Ascending aorta (tissue), 2 donors: ENCODE results near the gene TAS1R2. TPM values are rescaled to one million over a fixed set of nuclear protein-coding genes. Genes with fewer than 3 reads are reported as not detected.
A peak's percentile ranks its signal among the peaks of the same experiment; 100 is the strongest.

Experiments used
- DNase-seq, 2 donors: peaks; one replicate each; pipeline ENCODE4 v3.0.0-alpha.2; 2019; ENCODE audit warnings: low spot score in 2 of 2
- H3K27ac ChIP-seq, 2 donors: fragments of 200-600 bp; sonication (generic); one replicate each; pipeline ENCODE4 v1.5.1; 2016 to 2017; ENCODE audit warnings: mild to moderate bottlenecking in 1 of 2
- H3K27me3 ChIP-seq: fragments of 200-600 bp; sonication (generic); one replicate; pipeline ENCODE4 v1.5.1; 2017
- H3K36me3 ChIP-seq, 2 donors: fragments of 200-600 bp; sonication (generic); one replicate each; pipeline ENCODE4 v1.5.1; 2016
- H3K4me1 ChIP-seq, 2 donors: fragments of 200-600 bp; sonication (generic); one replicate each; pipeline ENCODE4 v1.5.1; 2016 to 2017; ENCODE audit warnings: mild to moderate bottlenecking in 1 of 2
- H3K4me3 ChIP-seq, 2 donors: fragments of 200-600 bp; sonication (generic); one replicate each; pipeline ENCODE4 v1.5.1; 2016 to 2017; ENCODE audit warnings: mild to moderate bottlenecking in 1 of 2
- H3K9me3 ChIP-seq, 2 donors: fragments of 200-600 bp; sonication (generic); one replicate each; pipeline ENCODE4 v1.5.1; 2016
- CTCF ChIP-seq, 3 experiments: fragments of 200-600 bp in 2 of 3; fragments of 450-650 bp in 1 of 3; sonication (generic) in 2 of 3; IDR thresholded peaks; one replicate each; pipeline ENCODE4 v1.5.1; 2016 to 2019; ENCODE audit warnings: antibody characterized with exemption in 3 of 3, mild to moderate bottlenecking in 1 of 3, moderate library complexity in 1 of 3
- intact Hi-C: fragments of 100-400 bp; cut with DNase I; formaldehyde crosslinking; loops from one replicate; pipeline ENCODE4 v1.15.1; 2023
- total RNA-seq: library from RNA; depleted of rRNA; stranded (reverse); fragments of >200 nt; gene quantifications from one replicate; pipeline ENCODE4 v1.1.0, GENCODE V29; 2016

Gene TAS1R2
- total RNA-seq, 1 donor from 2014 or later, result not detected

GRCh38 chr1:18902523-18903290, 43.2 kb upstream of the TAS1R2 start, which contains the start of gene ALDH4A1:
Gene ALDH4A1, minus strand, starts transcription at chr1:18902555. Its CDS starts 32 bp downstream, at chr1:18902523.
- no peaks in the 10 kb centered on the region for H3K27me3 ChIP-seq
- peaks cover 9 to 19% of the 10 kb centered on the region in 2 donors for H3K4me1 ChIP-seq
- no peak for TF ChIP-seq CTCF (IDR thresholded peaks at IDR 0.05)
- H3K36me3 ChIP-seq, result peaks cover 0 to 4% of the 10 kb centered on the region in 2 donors
- peak within 1 kb of the TSS; percentile 78 to 87 for H3K27ac ChIP-seq
- H3K4me3 ChIP-seq, result peak within 1 kb of the TSS; percentile 76 to 80
- intact Hi-C loops, result loop anchor here (1.0 to 5.0 kb wide), 4 partner anchors 24 to 305 kb away; partner anchors contain the start of gene IFFO2
- peak; percentile 97 to 99 for DNase-seq
- no peaks in the 10 kb centered on the region for H3K9me3 ChIP-seq

- Histone ChIP-seq H3K27ac (peak overlapping the region; percentile 78 to 87), H3K9me3 (no peaks in the 10 kb centered on the region), H3K36me3 (peaks cover 0 to 4% of the 10 kb centered on the region in 2 donors), H3K4me3 (peak overlapping the region; percentile 76 to 80), H3K4me1 (peaks cover 6 to 12% of the 10 kb centered on the region in 2 donors), H3K27me3 (no peaks in the 10 kb centered on the region)
- intact Hi-C loops, result loop anchor here (1.0 to 5.0 kb wide), 4 partner anchors 24 to 305 kb away; partner anchors contain the start of gene IFFO2
- TF ChIP-seq CTCF (IDR thresholded peaks at IDR 0.05), result no peak
- no peak for DNase-seq
These were observed 42.6 kb upstream of the TAS1R2 start for GRCh38 chr1:18901952-18902522.

GRCh38 chr1:18901147-18901951, 41.9 kb upstream of the TAS1R2 start:
- Histone ChIP-seq H3K4me3 (peak overlapping the region; percentile 76 to 80), H3K36me3 (peaks cover 0 to under 1% of the 10 kb centered on the region in 2 donors), H3K27me3 (no peaks in the 10 kb centered on the region), H3K27ac (peak overlapping the region in 1 of 2 donors; percentile 78), H3K9me3 (no peaks in the 10 kb centered on the region), H3K4me1 (peaks cover 6 to 9% of the 10 kb centered on the region in 2 donors)
- intact Hi-C loops, result loop anchor here (5.0 kb wide), 1 partner anchor 306 kb away; no protein-coding TSS in a partner anchor
- TF ChIP-seq CTCF (IDR thresholded peaks at IDR 0.05), result no peak
- no peak for DNase-seq

- no peaks in the 10 kb centered on the region for H3K9me3 ChIP-seq
- intact Hi-C loops, result loop anchor here (5.0 kb wide), 1 partner anchor 307 kb away; no protein-coding TSS in a partner anchor
- H3K4me3 ChIP-seq, result no peak overlapping the region
- peaks cover 6 to 9% of the 10 kb centered on the region in 2 donors for H3K4me1 ChIP-seq
- no peak for TF ChIP-seq CTCF (IDR thresholded peaks at IDR 0.05)
- H3K27me3 ChIP-seq, result no peaks in the 10 kb centered on the region
- DNase-seq, result no peak
- no peak overlapping the region for H3K27ac ChIP-seq
- H3K36me3 ChIP-seq, result no peaks in the 10 kb centered on the region
These were observed 40.9 kb upstream of the TAS1R2 start for GRCh38 chr1:18900303-18900841.
